CD8-positive, alpha-beta memory T cell (primary cell): ENCODE measurements around the gene GNPDA2. TPM values are rescaled to one million over a fixed set of nuclear protein-coding genes. Genes with fewer than 3 reads are reported as not detected.

Source experiments
- CTCF ChIA-PET: fragments of 350-600 bp; sonication (Branson Sonifier 250); formaldehyde crosslinking; loops from one replicate; lab custom pipeline; 2021; ENCODE audit warnings: antibody characterized with exemption; lab: Charles Lee
- POLR2A ChIA-PET: fragments of 350-600 bp; sonication (Branson Sonifier 250); formaldehyde crosslinking; loops from one replicate; lab custom pipeline; 2021; ENCODE audit warnings: antibody characterized with exemption; lab: Charles Lee
- DNase-seq, 5 donors: peaks; one replicate each; pipeline versions ENCODE4 v3.0.0 to v3.0.0-alpha.2; 2020 to 2022; ENCODE audit warnings: mixed read lengths in 1 of 5
- H3K27ac ChIP-seq: one replicate; pipeline ENCODE4 v1.7.0; 2013; ENCODE audit warnings: low read depth, mild to moderate bottlenecking, low read length, moderate library complexity
- H3K27me3 ChIP-seq: 2 replicates; pipeline ENCODE4 v1.7.0; 2013; ENCODE audit warnings: low read length, mild to moderate bottlenecking; ENCODE audit not compliant: insufficient read depth, poor library complexity, severe bottlenecking
- H3K36me3 ChIP-seq: 2 replicates; pipeline ENCODE4 v1.7.0; 2013; ENCODE audit warnings: mild to moderate bottlenecking, low read length, moderate library complexity; ENCODE audit not compliant: insufficient read depth
- H3K4me1 ChIP-seq: 2 replicates; pipeline ENCODE4 v1.7.0; 2013; ENCODE audit warnings: mild to moderate bottlenecking, low read length, moderate library complexity; ENCODE audit not compliant: insufficient read depth
- H3K4me3 ChIP-seq: 2 replicates; pipeline ENCODE4 v1.7.0; 2013; ENCODE audit warnings: mild to moderate bottlenecking, low read length
- H3K9me3 ChIP-seq: 2 replicates; pipeline ENCODE4 v1.7.0; 2013; ENCODE audit warnings: mild to moderate bottlenecking, low read length
- H3K27ac Mint-ChIP-seq, 8 donors: one replicate each; pipeline ENCODE4 v1.8.0; 2020 to 2021; ENCODE audit warnings: mixed read lengths in 8 of 8, mild to moderate bottlenecking in 6 of 8, inconsistent platforms in 3 of 8, moderate library complexity in 3 of 8
- H3K27me3 Mint-ChIP-seq, 2 donors: one replicate each; pipeline ENCODE4 v1.8.0; 2020 to 2021; ENCODE audit warnings: mixed read lengths in 2 of 2, mild to moderate bottlenecking in 1 of 2, moderate library complexity in 1 of 2
- H3K36me3 Mint-ChIP-seq, 3 donors: one replicate each; pipeline ENCODE4 v1.8.0; 2020 to 2021; ENCODE audit warnings: mixed read lengths in 3 of 3, inconsistent platforms in 1 of 3, mild to moderate bottlenecking in 1 of 3
- H3K4me1 Mint-ChIP-seq, 3 donors: one replicate each; pipeline ENCODE4 v1.8.0; 2020 to 2021; ENCODE audit warnings: mixed read lengths in 3 of 3, inconsistent platforms in 1 of 3, mild to moderate bottlenecking in 1 of 3
- H3K4me3 Mint-ChIP-seq, 7 donors: one replicate each; pipeline ENCODE4 v1.8.0; 2020 to 2021; ENCODE audit warnings: mixed read lengths in 7 of 7, mild to moderate bottlenecking in 6 of 7, moderate library complexity in 4 of 7, inconsistent platforms in 2 of 7
- H3K9me3 Mint-ChIP-seq, 5 donors: one replicate each; pipeline ENCODE4 v1.8.0; 2020 to 2022; ENCODE audit warnings: mixed read lengths in 5 of 5, mild to moderate bottlenecking in 3 of 5, moderate library complexity in 2 of 5, inconsistent platforms in 1 of 5
- polyA plus RNA-seq: library from polyadenylated mRNA; unstranded; fragments of 300-500 nt; fragmentation: Illumina TruSeq; gene quantifications from one replicate; pipeline ENCODE4 v1.2.3, GENCODE V29; 2021
- total RNA-seq, 2 experiments: library from RNA; stranded (reverse); gene quantifications; one replicate each; pipeline ENCODE4 v1.2.3, GENCODE V29; 2021

Gene GNPDA2
- total and polyA plus RNA-seq, 3 experiments from 2014 or later: 20.0 to 20.9 (median 20.4) TPM

DNA sequence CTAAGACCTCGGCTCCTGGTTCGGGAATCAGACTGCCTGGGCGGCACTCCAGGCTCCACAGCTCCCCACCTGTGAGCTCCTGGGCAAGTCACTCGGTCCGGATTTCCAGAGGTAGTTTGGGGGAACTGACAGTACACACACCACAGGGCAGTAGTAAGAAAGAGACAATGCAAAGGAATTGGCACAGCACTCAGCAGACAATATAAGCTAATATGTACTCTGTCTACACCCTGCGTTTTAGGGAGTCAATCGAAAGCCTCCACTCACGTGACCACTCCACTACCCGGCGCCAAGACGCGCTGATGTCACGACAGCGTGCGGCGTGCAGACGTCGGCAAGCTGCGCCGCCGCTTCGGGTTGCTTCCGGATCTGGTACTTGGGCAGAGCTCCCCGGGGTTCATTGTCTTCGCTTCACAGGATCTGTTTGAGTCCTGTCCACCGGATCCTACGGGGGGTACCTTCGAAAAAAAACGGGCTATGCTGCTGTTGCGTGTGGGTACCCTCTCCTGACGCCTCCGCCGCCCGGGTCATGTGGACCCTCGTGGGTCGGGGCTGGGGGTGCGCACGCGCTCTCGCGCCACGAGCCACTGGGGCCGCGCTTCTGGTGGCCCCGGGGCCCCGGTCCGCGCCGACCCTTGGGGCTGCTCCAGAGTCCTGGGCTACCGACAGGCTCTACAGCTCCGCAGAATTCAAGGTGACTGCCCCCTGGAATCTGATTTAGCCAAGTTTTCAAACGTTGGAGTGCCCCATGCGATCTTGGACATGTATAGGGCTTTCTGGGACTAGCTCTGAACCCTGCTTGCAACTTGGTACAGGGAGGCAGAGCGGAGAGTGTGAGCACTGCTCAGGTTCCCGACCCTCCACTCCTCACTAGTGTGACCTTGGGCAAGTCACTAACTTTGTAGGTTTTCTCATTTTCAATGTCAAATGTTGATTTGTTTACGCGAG, 48.0 kb downstream of the GNPDA2 start, which contains the start of gene GUF1:
Gene GUF1, plus strand, starts transcription at position 327 of the 948 bp plus-strand sequence. Its CDS starts 203 bp downstream, at position 530.
- Histone ChIP-seq H3K27me3 (no peaks in the 10 kb centered on the region), H3K36me3 (peaks cover 11% of the 10 kb centered on the region), H3K27ac (peak within 1 kb of the TSS; percentile 94), H3K4me1 (peaks cover 27% of the 10 kb centered on the region), H3K4me3 (peak within 1 kb of the TSS; percentile 89), H3K9me3 (no peaks in the 10 kb centered on the region)
- peak; percentile 76 to 92 (median 87) for DNase-seq
- CTCF ChIA-PET: interaction anchor here (0.9 to 2.0 kb wide), 4 partner anchors 9 to 47 kb away, joined by 3 to 7 read pairs (median 3); partner anchors contain the start of gene GNPDA2
- Mint-ChIP-seq H3K27ac (peak within 1 kb of the TSS; percentile 98 to 100 (median 99)), H3K27me3 (peaks cover 0 to 3% of the 10 kb centered on the region in 2 donors), H3K9me3 (no peaks in the 10 kb centered on the region), H3K36me3 (peaks cover 0 to 30% (median 0%) of the 10 kb centered on the region in 3 donors), H3K4me1 (peaks cover 34 to 55% (median 50%) of the 10 kb centered on the region in 3 donors), H3K4me3 (peak within 1 kb of the TSS; percentile 95 to 99 (median 97))
- POLR2A ChIA-PET: interaction anchor here (0.6 to 2.6 kb wide), 4 partner anchors 18 to 48 kb away, joined by 3 to 29 read pairs (median 4); partner anchors contain the start of gene GNPDA2

DNA sequence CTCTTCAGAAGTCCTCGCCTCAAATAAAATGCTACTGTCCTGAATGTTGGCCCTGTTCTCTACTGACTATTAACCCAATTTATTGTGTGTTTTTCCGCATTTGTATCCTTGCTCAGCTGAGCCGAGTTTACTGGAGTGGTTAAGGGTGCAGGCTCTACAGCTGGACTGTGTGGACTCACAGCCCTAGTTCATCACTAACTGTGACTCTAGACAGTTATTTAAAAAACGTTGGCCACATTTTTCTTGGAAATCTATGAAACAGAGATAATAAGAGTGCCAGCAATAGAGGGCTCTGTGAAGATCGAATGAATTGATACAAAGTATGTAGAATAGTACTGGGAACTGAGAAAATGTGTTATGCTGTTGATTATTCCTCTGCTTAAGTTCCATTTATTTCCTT, 51.0 kb downstream of the GNPDA2 start:
- Histone ChIP-seq H3K36me3 (no peaks in the 10 kb centered on the region), H3K4me1 (peaks cover 19% of the 10 kb centered on the region), H3K9me3 (no peaks in the 10 kb centered on the region), H3K4me3 (no peak overlapping the region), H3K27me3 (no peaks in the 10 kb centered on the region), H3K27ac (no peak overlapping the region)
- POLR2A ChIA-PET: no interaction called here
- Mint-ChIP-seq H3K4me3 (no peak overlapping the region), H3K27ac (peak overlapping the region in 1 of 8 donors; percentile 14), H3K27me3 (peaks cover 7 to 17% of the 10 kb centered on the region in 2 donors), H3K9me3 (no peaks in the 10 kb centered on the region), H3K36me3 (peaks cover 0 to 12% (median 0%) of the 10 kb centered on the region in 3 donors), H3K4me1 (peaks cover 22 to 33% (median 31%) of the 10 kb centered on the region in 3 donors)
- DNase-seq: no peak
- CTCF ChIA-PET: no interaction called here

DNA sequence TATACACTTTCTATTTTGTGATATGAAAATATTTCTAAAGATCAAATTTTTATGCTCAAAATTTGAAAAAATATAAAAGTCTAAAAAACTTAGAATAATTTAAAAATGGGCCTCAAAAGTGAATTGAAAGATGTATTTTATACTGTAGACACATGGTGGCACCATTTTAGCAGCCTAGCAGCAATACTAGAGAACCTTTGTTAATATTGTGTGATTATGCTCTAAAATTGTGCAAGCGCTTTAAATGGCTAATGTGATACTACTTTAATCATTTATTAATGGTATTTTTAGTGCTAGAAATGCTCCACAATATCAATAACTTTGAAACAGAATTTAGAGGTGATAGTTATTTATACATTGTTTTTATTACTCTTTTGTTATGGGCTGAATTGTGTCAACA, 51.9 kb downstream of the GNPDA2 start:
- no peaks in the 10 kb centered on the region for H3K9me3 ChIP-seq
- Mint-ChIP-seq H3K27ac (no peak overlapping the region), H3K36me3 (peaks cover 0 to 12% (median 0%) of the 10 kb centered on the region in 3 donors), H3K27me3 (peaks cover 7 to 18% of the 10 kb centered on the region in 2 donors), H3K9me3 (no peaks in the 10 kb centered on the region), H3K4me1 (peaks cover 18 to 24% (median 22%) of the 10 kb centered on the region in 3 donors), H3K4me3 (no peak overlapping the region)
- H3K36me3 ChIP-seq: no peaks in the 10 kb centered on the region
- H3K4me1 ChIP-seq: peaks cover 14% of the 10 kb centered on the region
- no peak for DNase-seq
- CTCF ChIA-PET: no interaction called here
- H3K4me3 ChIP-seq: no peak overlapping the region
- H3K27me3 ChIP-seq: no peaks in the 10 kb centered on the region
- no peak overlapping the region for H3K27ac ChIP-seq
- POLR2A ChIA-PET: no interaction called here

DNA sequence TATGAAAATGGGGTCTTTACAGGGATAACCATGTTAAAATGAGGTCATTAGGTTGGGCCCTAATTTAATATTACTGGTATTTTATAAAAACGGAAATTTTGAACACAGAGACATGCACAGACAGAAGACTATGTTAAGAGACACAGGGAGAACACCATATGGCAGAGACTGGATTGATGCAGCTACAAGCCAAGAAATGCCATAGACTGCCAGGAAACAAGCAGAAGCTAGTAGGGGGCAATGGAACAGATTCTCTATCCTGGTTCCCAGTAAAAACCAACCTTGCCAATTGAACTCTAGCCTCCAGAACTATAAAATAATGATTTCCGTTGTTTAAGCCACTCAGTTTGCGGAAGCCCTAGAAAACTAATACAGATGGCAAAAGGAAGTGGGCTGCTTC, 54.7 kb downstream of the GNPDA2 start:
- Histone ChIP-seq H3K36me3 (no peaks in the 10 kb centered on the region), H3K27me3 (no peaks in the 10 kb centered on the region), H3K9me3 (no peaks in the 10 kb centered on the region), H3K4me3 (no peak overlapping the region), H3K27ac (no peak overlapping the region), H3K4me1 (no peaks in the 10 kb centered on the region)
- Mint-ChIP-seq H3K36me3 (no peaks in the 10 kb centered on the region), H3K4me3 (no peak overlapping the region), H3K9me3 (no peaks in the 10 kb centered on the region), H3K27me3 (peaks cover 7 to 33% of the 10 kb centered on the region in 2 donors), H3K27ac (no peak overlapping the region), H3K4me1 (peaks cover under 1 to 2% (median 1%) of the 10 kb centered on the region in 3 donors)
- DNase-seq: no peak
- ChIA-PET POLR2A (no interaction called here), CTCF (no interaction called here)

DNA sequence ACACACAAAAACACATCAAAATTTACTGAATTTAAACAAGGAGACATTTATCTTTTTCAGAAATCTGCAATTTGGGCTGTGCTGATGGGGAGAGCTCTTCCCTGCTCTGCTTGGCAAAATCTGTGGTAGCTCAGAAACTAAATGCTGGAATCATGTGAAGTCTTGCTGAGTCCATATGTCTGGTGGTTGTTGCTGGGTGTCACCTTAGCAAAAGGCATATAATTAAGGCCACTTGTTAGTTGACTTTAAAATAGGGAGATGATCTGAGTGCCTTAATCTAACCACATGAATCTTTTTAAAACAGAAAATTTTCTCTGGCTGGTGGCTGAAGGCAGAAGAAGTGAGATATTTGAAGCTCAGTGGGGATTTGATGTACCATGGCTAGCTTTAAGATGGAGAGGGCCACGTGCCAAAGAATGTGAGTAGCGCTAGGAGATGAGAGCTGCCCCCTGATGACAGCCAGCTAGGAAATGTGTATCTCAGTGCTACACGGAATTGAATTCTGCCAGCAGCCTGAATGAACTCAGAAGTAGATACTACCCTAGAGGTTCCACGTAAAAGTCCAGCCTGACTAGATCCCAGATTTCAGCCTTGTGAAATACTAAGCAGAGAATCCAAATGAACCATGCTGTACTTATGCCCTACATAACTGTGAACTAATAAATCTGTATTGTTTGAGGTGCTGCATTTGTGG, 55.7 kb downstream of the GNPDA2 start:
- no peak overlapping the region for H3K27ac Mint-ChIP-seq
- Histone ChIP-seq H3K27ac (no peak overlapping the region), H3K4me3 (no peak overlapping the region), H3K4me1 (no peaks in the 10 kb centered on the region), H3K27me3 (no peaks in the 10 kb centered on the region), H3K9me3 (no peaks in the 10 kb centered on the region), H3K36me3 (no peaks in the 10 kb centered on the region)
- POLR2A ChIA-PET: no interaction called here
- H3K4me1 Mint-ChIP-seq: no peaks in the 10 kb centered on the region
- no peak for DNase-seq
- H3K27me3 Mint-ChIP-seq: peaks cover 7 to 33% of the 10 kb centered on the region in 2 donors
- H3K36me3 Mint-ChIP-seq: no peaks in the 10 kb centered on the region
- no peak overlapping the region for H3K4me3 Mint-ChIP-seq
- CTCF ChIA-PET: no interaction called here
- no peaks in the 10 kb centered on the region for H3K9me3 Mint-ChIP-seq

DNA sequence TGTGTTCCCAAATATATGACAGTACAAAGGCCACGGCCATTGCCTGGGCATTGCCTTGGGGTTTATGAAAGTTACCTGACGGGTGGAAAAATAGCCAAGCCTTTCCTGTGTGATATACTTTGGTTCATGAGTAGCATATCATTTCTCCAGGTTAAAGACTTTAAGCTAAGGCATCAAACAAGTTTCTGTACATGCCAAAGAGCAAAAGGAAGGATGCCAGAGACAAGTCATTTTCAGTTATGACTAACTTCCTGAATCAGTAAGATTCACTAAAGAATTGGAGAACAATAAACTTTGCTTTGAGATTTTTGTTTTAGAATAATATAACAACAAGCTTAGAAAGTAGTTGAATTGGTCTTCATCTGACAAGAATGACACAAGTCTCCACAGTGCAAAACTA, 57.8 kb downstream of the GNPDA2 start:
- ChIA-PET CTCF (interaction anchor here (1.1 kb wide), 1 partner anchor 11 kb away, joined by 3 read pairs; no protein-coding TSS in a partner anchor), POLR2A (no interaction called here)
- no peaks in the 10 kb centered on the region for H3K36me3 Mint-ChIP-seq

DNA sequence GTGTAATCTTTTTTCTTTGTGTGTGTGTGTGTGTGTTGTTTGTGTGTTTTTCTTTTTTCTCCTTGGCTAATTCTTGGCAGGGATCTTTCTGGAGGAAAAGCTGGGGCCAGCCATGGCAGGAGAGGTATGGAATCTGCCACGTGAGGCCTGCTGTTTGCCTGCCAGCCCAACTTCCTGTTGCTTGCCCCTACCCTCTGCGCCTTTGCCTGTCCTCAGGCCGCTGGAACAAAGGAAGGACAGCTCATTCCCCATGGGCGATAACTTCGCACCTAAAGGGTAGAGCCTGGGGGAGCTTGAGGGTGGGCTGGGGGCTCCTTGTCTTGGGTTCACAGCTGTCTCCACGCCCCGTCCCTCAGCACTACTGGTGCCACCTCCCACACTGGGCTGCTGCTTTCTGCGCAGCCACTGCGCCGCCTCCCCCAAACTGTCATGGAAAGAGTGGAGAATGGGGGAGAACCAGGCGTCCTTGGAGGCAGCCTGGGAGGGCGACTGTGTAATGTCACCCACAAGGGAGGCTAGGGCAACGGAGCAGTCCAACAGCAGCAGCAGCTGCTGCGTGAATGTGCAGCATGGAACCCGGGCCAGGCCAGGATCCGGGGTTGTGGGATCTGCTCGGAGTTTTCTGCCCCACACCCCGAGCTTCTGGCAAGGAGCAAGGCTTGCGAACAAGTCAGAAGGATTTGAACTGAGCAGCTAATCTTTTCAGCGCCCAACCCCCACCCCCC, 62.7 kb downstream of the GNPDA2 start:
- H3K4me3 ChIP-seq: no peak overlapping the region
- ChIA-PET CTCF (no interaction called here), POLR2A (no interaction called here)
- H3K27ac Mint-ChIP-seq: no peak overlapping the region
- H3K36me3 Mint-ChIP-seq: no peaks in the 10 kb centered on the region
- H3K9me3 Mint-ChIP-seq: no peaks in the 10 kb centered on the region
- no peaks in the 10 kb centered on the region for H3K36me3 ChIP-seq
- H3K27me3 Mint-ChIP-seq: peaks cover 5 to 21% of the 10 kb centered on the region in 2 donors
- H3K4me1 ChIP-seq: no peaks in the 10 kb centered on the region
- no peak for DNase-seq
- H3K27me3 ChIP-seq: no peaks in the 10 kb centered on the region
- no peak overlapping the region for H3K27ac ChIP-seq
- H3K4me3 Mint-ChIP-seq: no peak overlapping the region
- no peaks in the 10 kb centered on the region for H3K9me3 ChIP-seq
- no peaks in the 10 kb centered on the region for H3K4me1 Mint-ChIP-seq

More for the DNA sequence above, 57.8 kb downstream of the GNPDA2 start:
- Mint-ChIP-seq H3K27ac (no peak overlapping the region), H3K9me3 (no peaks in the 10 kb centered on the region), H3K27me3 (peaks cover 7 to 33% of the 10 kb centered on the region in 2 donors), H3K4me3 (no peak overlapping the region), H3K4me1 (no peaks in the 10 kb centered on the region)
- no peak overlapping the region for H3K4me3 ChIP-seq
- H3K36me3 ChIP-seq: no peaks in the 10 kb centered on the region
- no peaks in the 10 kb centered on the region for H3K9me3 ChIP-seq
- no peaks in the 10 kb centered on the region for H3K4me1 ChIP-seq
- H3K27ac ChIP-seq: no peak overlapping the region
- DNase-seq: no peak
- H3K27me3 ChIP-seq: no peaks in the 10 kb centered on the region
